ENCODE measurements around the gene CREBBP. TPM values are rescaled to one million over a fixed set of nuclear protein-coding genes. Genes with fewer than 3 reads are reported as not detected.

The CREBBP gene
- total and polyA plus RNA-seq, 9 of the 15 experiments (the other 6 are each of a cell fraction or from before 2014, with no cell fraction given): 0.70 to 24.8 (median 5.6) TPM

GRCh38 chr16:3793161-3793576 lies 87.3 kb downstream of the CREBBP start (continued):
- TF ChIP-seq MGA (IDR thresholded peaks at IDR 0.05): no peak
- no peak for TF ChIP-seq KDM2B (CRISPR knock-in tag; IDR thresholded peaks at IDR 0.05)
- peak; percentile 67 for TF ChIP-seq BHLHE40 (IDR thresholded peaks at IDR 0.05; ENCODE audit: low read length)
- TF ChIP-seq ZNF699 (CRISPR knock-in tag; IDR thresholded peaks at IDR 0.05; ENCODE audit: insufficient replicate concordance): no peak

Measured in K562 (cell line).